Sigmoid colon (tissue), 7 donors: ENCODE measurements around the gene LSM14B. TPM values are rescaled to one million over a fixed set of nuclear protein-coding genes. Genes with fewer than 3 reads are reported as not detected.

Experiments
- DNase-seq: peaks from one replicate; pipeline ENCODE4 v3.0.0-alpha.2; 2019
- H3K27ac ChIP-seq, 4 donors: fragments of 200-600 bp; sonication (generic); one replicate each; pipeline ENCODE4 v1.5.1; 2016 to 2019; ENCODE audit warnings: mild to moderate bottlenecking in 1 of 4
- H3K27me3 ChIP-seq, 3 donors: fragments of 200-600 bp; sonication (generic); one replicate each; pipeline ENCODE4 v1.5.1; 2019; ENCODE audit warnings: mild to moderate bottlenecking in 1 of 3
- H3K36me3 ChIP-seq, 4 donors: fragments of 200-600 bp; sonication (generic); one replicate each; pipeline ENCODE4 v1.5.1; 2016 to 2019
- H3K4me1 ChIP-seq, 4 donors: fragments of 200-600 bp; sonication (generic); one replicate each; pipeline ENCODE4 v1.5.1; 2017 to 2019
- H3K4me3 ChIP-seq, 4 donors: fragments of 200-600 bp; sonication (generic); one replicate each; pipeline ENCODE4 v1.5.1; 2017 to 2019; ENCODE audit warnings: mild to moderate bottlenecking in 2 of 4, moderate library complexity in 1 of 4
- H3K9me3 ChIP-seq, 4 donors: fragments of 200-600 bp in 3 of 4; sonication (generic) in 3 of 4; one replicate each; pipeline versions ENCODE4 v1.5.1 to v1.6.1; 2013 to 2019
- CTCF ChIP-seq, 4 experiments: fragments of 450-650 bp in 3 of 4; fragments of 200-600 bp in 1 of 4; IDR thresholded peaks; one replicate each; pipeline ENCODE4 v1.5.1; 2016 to 2019; ENCODE audit warnings: antibody characterized with exemption in 4 of 4, mild to moderate bottlenecking in 3 of 4, moderate library complexity in 2 of 4
- EP300 ChIP-seq, 4 donors: sonication (generic); formaldehyde crosslinking; IDR thresholded peaks; one replicate each; pipeline ENCODE4 v1.6.1; 2017; ENCODE audit warnings: antibody characterized with exemption in 4 of 4
- POLR2A ChIP-seq, 2 donors: fragments of 450-650 bp; IDR thresholded peaks; one replicate each; pipeline ENCODE4 v1.6.1; 2016; ENCODE audit warnings: antibody characterized with exemption in 2 of 2, mild to moderate bottlenecking in 2 of 2, moderate library complexity in 2 of 2
- POLR2AphosphoS5 ChIP-seq, 4 donors: sonication (generic); formaldehyde crosslinking; IDR thresholded peaks; one replicate each; pipeline ENCODE4 v1.6.1; 2017; ENCODE audit warnings: antibody characterized with exemption in 4 of 4
- WGBS, 2 donors: extraction: QIAGEN DNeasy Blood & Tissue Kit; methylation state at CpG; one replicate each; pipeline ENCODE4 v1.1.7; 2013; 5-methylcytosine and 5-hydroxymethylcytosine counted together
- intact Hi-C: fragments of 100-400 bp; cut with DNase I; formaldehyde crosslinking; loops from one replicate; pipeline ENCODE4 v1.15.1; 2023
- polyA plus RNA-seq, 3 donors: library from polyadenylated mRNA; stranded (reverse); fragments of 200-250 nt; gene quantifications; one replicate each; pipeline ENCODE4 v1.2.3, GENCODE V29; 2013
- total RNA-seq, 4 donors: library from RNA; depleted of rRNA; stranded (reverse); fragments of >200 nt; gene quantifications; one replicate each; pipeline ENCODE4 v1.1.0, GENCODE V29; 2016
- donor health status: healthy with polysubstance abuse.
- donor health status: Bipolar disorder and iron deficiency.
- donor health status: healthy.

LSM14B gene
- total and polyA plus RNA-seq, 7 donors: 16.9 to 28.5 (median 23.5) TPM

DNA sequence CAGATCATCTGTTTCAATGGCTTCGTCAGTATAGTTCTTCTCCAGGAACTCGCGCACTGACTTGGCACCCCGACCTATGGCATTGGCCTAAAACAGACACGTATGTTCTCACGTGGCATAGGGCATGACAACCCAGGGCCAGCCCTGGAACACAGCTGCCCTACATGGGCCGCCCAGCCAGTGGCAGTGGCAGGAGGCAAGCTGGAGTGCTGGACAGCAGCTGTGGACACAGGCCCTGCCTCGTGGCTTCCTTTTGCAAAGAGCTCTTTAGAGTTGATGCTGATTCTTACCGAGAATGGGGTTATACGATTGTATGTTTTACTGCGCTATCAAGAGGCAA lies 15.9 kb downstream of the LSM14B start:
- Histone ChIP-seq H3K36me3 (peaks cover 36 to 74% (median 46%) of the 10 kb centered on the region in 4 donors), H3K27ac (no peak overlapping the region), H3K4me1 (peaks cover 0 to 30% (median 20%) of the 10 kb centered on the region in 4 donors), H3K4me3 (no peak overlapping the region), H3K27me3 (no peaks in the 10 kb centered on the region), H3K9me3 (no peaks in the 10 kb centered on the region)
- 84 to 94% methylated on average over 11 of the region's 11 CpGs for WGBS, 2 donors
- intact Hi-C loops: no loop called here
- DNase-seq: no peak
- TF ChIP-seq CTCF (IDR thresholded peaks at IDR 0.05): no peak
- TF ChIP-seq POLR2AphosphoS5 (IDR thresholded peaks at IDR 0.05): no peak
- TF ChIP-seq EP300 (IDR thresholded peaks at IDR 0.05): no peak
- no peak for TF ChIP-seq POLR2A (IDR thresholded peaks at IDR 0.05)

DNA sequence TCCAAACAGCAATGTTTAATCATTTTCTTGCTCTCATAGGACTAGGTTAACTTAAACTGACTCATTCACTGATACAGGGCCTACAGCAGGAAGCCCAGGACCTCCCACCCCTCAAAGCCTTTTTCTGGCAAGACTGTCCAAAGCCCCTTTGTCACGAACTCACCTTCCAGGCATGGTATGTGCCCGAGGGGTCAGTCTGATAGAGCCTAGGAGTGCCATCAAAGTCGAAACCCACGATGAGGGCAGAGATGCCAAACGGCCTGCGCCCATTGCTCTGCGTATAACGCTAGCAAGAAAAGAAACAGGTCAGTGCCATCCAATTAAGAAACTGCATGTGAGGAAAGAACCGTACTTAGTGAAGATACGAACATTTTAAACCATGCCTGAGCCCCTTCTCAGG lies 16.6 kb downstream of the LSM14B start:
- peak overlapping the region in 1 of 4 donors; percentile 7 for H3K27ac ChIP-seq
- no peak overlapping the region for H3K4me3 ChIP-seq
- intact Hi-C loops: no loop called here
- H3K4me1 ChIP-seq: peaks cover 0 to 30% (median 20%) of the 10 kb centered on the region in 4 donors
- H3K36me3 ChIP-seq: peaks cover 36 to 67% (median 45%) of the 10 kb centered on the region in 4 donors
- DNase-seq: no peak
- TF ChIP-seq EP300 (IDR thresholded peaks at IDR 0.05) (no peak), POLR2A (IDR thresholded peaks at IDR 0.05) (no peak), POLR2AphosphoS5 (IDR thresholded peaks at IDR 0.05) (no peak), CTCF (IDR thresholded peaks at IDR 0.05) (no peak)
- WGBS, 2 donors: 93 to 96% methylated on average over 10 of the region's 10 CpGs
- no peaks in the 10 kb centered on the region for H3K27me3 ChIP-seq
- no peaks in the 10 kb centered on the region for H3K9me3 ChIP-seq

GRCh38 chr20:62139636-62140035 lies 17.4 kb downstream of the LSM14B start:
- intact Hi-C loops: loop anchor here (5.0 to 10.0 kb wide), 3 partner anchors 98 to 658 kb away; partner anchors contain the start of genes MRGBP, OSBPL2 and RPS21

GRCh38 chr20:62141043-62141396 lies 18.7 kb downstream of the LSM14B start:
- H3K9me3 ChIP-seq: no peaks in the 10 kb centered on the region
- intact Hi-C loops: loop anchor here (5.0 to 10.0 kb wide), 3 partner anchors 96 to 656 kb away; partner anchors contain the start of genes MRGBP, OSBPL2 and RPS21
- H3K4me1 ChIP-seq: peaks cover 0 to 36% (median 33%) of the 10 kb centered on the region in 4 donors
- peak overlapping the region in 2 of 4 donors; percentile 91 to 92 for H3K4me3 ChIP-seq
- peak overlapping the region; percentile 25 to 97 (median 94) for H3K27ac ChIP-seq
- TF ChIP-seq CTCF (IDR thresholded peaks at IDR 0.05): no peak
- no peaks in the 10 kb centered on the region for H3K27me3 ChIP-seq
- peaks cover 29 to 46% (median 33%) of the 10 kb centered on the region in 4 donors for H3K36me3 ChIP-seq
- no peak for DNase-seq
- WGBS, 2 donors: 84 to 85% methylated on average over 7 of the region's 7 CpGs

More at GRCh38 chr20:62139636-62140035, 17.4 kb downstream of the LSM14B start:
- WGBS, 2 donors: 91 to 92% methylated on average over 13 of the region's 13 CpGs
- no peak overlapping the region for H3K4me3 ChIP-seq
- DNase-seq: no peak
- peaks cover 0 to 29% (median 23%) of the 10 kb centered on the region in 4 donors for H3K4me1 ChIP-seq
- TF ChIP-seq POLR2AphosphoS5 (IDR thresholded peaks at IDR 0.05) (no peak), CTCF (IDR thresholded peaks at IDR 0.05) (no peak)
- no peaks in the 10 kb centered on the region for H3K9me3 ChIP-seq
- H3K27me3 ChIP-seq: no peaks in the 10 kb centered on the region
- H3K27ac ChIP-seq: peak overlapping the region in 1 of 4 donors; percentile 7
- peaks cover 36 to 60% (median 42%) of the 10 kb centered on the region in 4 donors for H3K36me3 ChIP-seq
